ENCODE measurements around the gene PPY. TPM values are rescaled to one million over a fixed set of nuclear protein-coding genes. Genes with fewer than 3 reads are reported as not detected.

The PPY gene
- total and polyA plus RNA-seq, 10 of the 15 experiments (the other 5 are each of a cell fraction or from before 2014, with no cell fraction given), result 0.91 TPM; not detected in 9

DNA sequence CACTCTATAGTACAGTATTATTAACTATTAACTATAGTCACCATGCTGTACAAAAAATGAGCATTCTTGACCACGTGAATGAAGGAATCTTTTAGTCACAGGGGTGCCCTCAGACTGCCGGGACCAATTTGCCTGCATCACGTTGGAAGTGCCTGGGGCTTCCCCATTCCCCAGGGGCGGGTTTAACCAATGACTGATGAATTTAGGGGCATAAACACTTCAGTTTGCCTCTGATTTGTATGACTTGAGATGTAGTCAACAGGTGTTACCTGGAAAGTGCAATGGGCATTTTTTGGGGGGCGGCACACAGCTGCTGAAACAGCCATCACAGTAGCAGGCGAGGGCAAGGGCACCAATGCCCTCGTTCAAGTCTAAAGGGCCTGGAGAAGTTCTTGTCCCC lies 20.2 kb upstream of the PPY start:
- FAIRE-seq, result no peak
- H2AFZ ChIP-seq (ENCODE audit: control insufficient read depth, low read depth, low read length), result no peak overlapping the region
- RAD21 ChIA-PET (ENCODE audit: unreplicated experiment), result no interaction called here
- no peak for DNase-seq (ENCODE audit: low read depth, low spot score)
- POLR2A ChIA-PET, result no interaction called here
- H3K9ac ChIP-seq (ENCODE audit: control insufficient read depth, insufficient read depth, low read length), result no peak overlapping the region
- no peaks in the 10 kb centered on the region for H4K20me1 ChIP-seq (ENCODE audit: control insufficient read depth, insufficient read depth)
- CTCF ChIA-PET, result interaction anchor here (1.0 to 2.3 kb wide), 2 partner anchors 19 to 48 kb away, joined by 3 to 7 read pairs; no protein-coding TSS in a partner anchor
- no peaks in the 10 kb centered on the region for H3K4me1 ChIP-seq (ENCODE audit: control insufficient read depth, insufficient read depth, low read length)
- H3K36me3 ChIP-seq (ENCODE audit: control insufficient read depth in 2 of 2, insufficient read depth in 2 of 2, low read length in 1 of 2), result no peaks in the 10 kb centered on the region
- no peaks in the 10 kb centered on the region for H3K79me2 ChIP-seq (ENCODE audit: control insufficient read depth, insufficient read depth, low read length)
- WGBS (ENCODE audit: insufficient coverage, insufficient replicate concordance, low lambda C conversion rate, missing lambda C conversion rate), result 2% methylated on average over 7 of the region's 7 CpGs
- H3K27ac ChIP-seq (ENCODE audit: control insufficient read depth, insufficient read depth), result no peak overlapping the region
- no TSS peak for BruUV-seq (replicated peaks)
- SMC1A ChIA-PET (ENCODE audit: uncharacterized antibody, unreplicated experiment), result no interaction called here
- no peak overlapping the region for H3K4me2 ChIP-seq (ENCODE audit: control insufficient read depth, insufficient read depth)
- in situ Hi-C loops (cut with MboI), result no loop called here
- H3K27me3 ChIP-seq (replicated peaks in 1 of 2; ENCODE audit: control insufficient read depth in 2 of 2, insufficient read depth in 2 of 2, low read length in 1 of 2), result peaks cover 0 to 2% of the 10 kb centered on the region in 2 experiments; a peak in 2 of 4 replicates
- no peak for ATAC-seq
- intact Hi-C loops (cut with micrococcal nuclease; ENCODE audit: unreplicated experiment), result no loop called here
- no peak overlapping the region for H3K4me3 ChIP-seq
- H3K9me3 ChIP-seq (replicated peaks; ENCODE audit: control insufficient read depth, insufficient read depth, low read length), result no peaks in the 10 kb centered on the region
- TF ChIP-seq ASH2L (IDR thresholded peaks at IDR 0.05; ENCODE audit: borderline replicate concordance, low read depth), result no peak
- no peak for TF ChIP-seq NFXL1 (IDR thresholded peaks at IDR 0.05; ENCODE audit: borderline replicate concordance)
- no peak for TF ChIP-seq MTA2 (IDR thresholded peaks at IDR 0.05; ENCODE audit: low read depth)
- TF ChIP-seq SKIL (IDR thresholded peaks at IDR 0.05; ENCODE audit: low read depth, poor library complexity, severe bottlenecking), result no peak
- no peak for TF ChIP-seq SMARCA5 (IDR thresholded peaks at IDR 0.05)
- no peak for TF ChIP-seq RUNX3 (IDR thresholded peaks at IDR 0.05; ENCODE audit: low read length)

- intact Hi-C loops (cut with micrococcal nuclease; ENCODE audit: unreplicated experiment) (no loop called here), in situ Hi-C loops (cut with MboI) (no loop called here)
- Histone ChIP-seq H4K20me1 (ENCODE audit: control insufficient read depth, insufficient read depth) (no peaks in the 10 kb centered on the region), H2AFZ (ENCODE audit: control insufficient read depth, low read depth, low read length) (no peak overlapping the region), H3K9me3 (replicated peaks; ENCODE audit: control insufficient read depth, insufficient read depth, low read length) (no peaks in the 10 kb centered on the region), H3K36me3 (ENCODE audit: control insufficient read depth in 2 of 2, insufficient read depth in 2 of 2, low read length in 1 of 2) (no peaks in the 10 kb centered on the region), H3K79me2 (ENCODE audit: control insufficient read depth, insufficient read depth, low read length) (no peaks in the 10 kb centered on the region), H3K4me2 (ENCODE audit: control insufficient read depth, insufficient read depth) (no peak overlapping the region), H3K4me1 (ENCODE audit: control insufficient read depth, insufficient read depth, low read length) (no peaks in the 10 kb centered on the region), H3K4me3 (no peak overlapping the region), H3K27ac (ENCODE audit: control insufficient read depth, insufficient read depth) (no peak overlapping the region), H3K9ac (ENCODE audit: control insufficient read depth, insufficient read depth, low read length) (no peak overlapping the region), H3K27me3 (replicated peaks in 1 of 2; ENCODE audit: control insufficient read depth in 2 of 2, insufficient read depth in 2 of 2, low read length in 1 of 2) (peaks cover 0 to 2% of the 10 kb centered on the region in 2 experiments; a peak in 2 of 4 replicates)
- WGBS (ENCODE audit: insufficient coverage, insufficient replicate concordance, low lambda C conversion rate, missing lambda C conversion rate), result 73% methylated on average over 2 of the region's 2 CpGs
- RAD21 ChIA-PET (ENCODE audit: unreplicated experiment), result no interaction called here
- ATAC-seq (no peak), FAIRE-seq (no peak), DNase-seq (ENCODE audit: low read depth, low spot score) (no peak)
- SMC1A ChIA-PET (ENCODE audit: uncharacterized antibody, unreplicated experiment), result no interaction called here
- POLR2A ChIA-PET, result interaction anchor here (0.6 kb wide), 1 partner anchor 207 kb away, joined by 3 read pairs; no protein-coding TSS in a partner anchor
- CTCF ChIA-PET, result interaction anchor here (0.6 to 2.3 kb wide), 2 partner anchors 18 to 207 kb away, joined by 3 to 7 read pairs; no protein-coding TSS in a partner anchor
- BruUV-seq (replicated peaks), result no TSS peak
- TF ChIP-seq CBX3 (IDR thresholded peaks at IDR 0.05; ENCODE audit: borderline replicate concordance, low read depth) (no peak), POU2F2 (IDR thresholded peaks at IDR 0.05; ENCODE audit: borderline replicate concordance, low read depth, low read length) (no peak), PAX8 (IDR thresholded peaks at IDR 0.05) (no peak)
- TF ChIP-seq, protein P1, sequence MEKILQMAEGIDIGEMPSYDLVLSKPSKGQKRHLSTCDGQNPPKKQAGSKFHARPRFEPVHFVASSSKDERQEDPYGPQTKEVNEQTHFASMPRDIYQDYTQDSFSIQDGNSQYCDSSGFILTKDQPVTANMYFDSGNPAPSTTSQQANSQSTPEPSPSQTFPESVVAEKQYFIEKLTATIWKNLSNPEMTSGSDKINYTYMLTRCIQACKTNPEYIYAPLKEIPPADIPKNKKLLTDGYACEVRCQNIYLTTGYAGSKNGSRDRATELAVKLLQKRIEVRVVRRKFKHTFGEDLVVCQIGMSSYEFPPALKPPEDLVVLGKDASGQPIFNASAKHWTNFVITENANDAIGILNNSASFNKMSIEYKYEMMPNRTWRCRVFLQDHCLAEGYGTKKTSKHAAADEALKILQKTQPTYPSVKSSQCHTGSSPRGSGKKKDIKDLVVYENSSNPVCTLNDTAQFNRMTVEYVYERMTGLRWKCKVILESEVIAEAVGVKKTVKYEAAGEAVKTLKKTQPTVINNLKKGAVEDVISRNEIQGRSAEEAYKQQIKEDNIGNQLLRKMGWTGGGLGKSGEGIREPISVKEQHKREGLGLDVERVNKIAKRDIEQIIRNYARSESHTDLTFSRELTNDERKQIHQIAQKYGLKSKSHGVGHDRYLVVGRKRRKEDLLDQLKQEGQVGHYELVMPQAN (conservative IDR thresholded peaks at IDR 0.05), result no peak
- TF ChIP-seq, protein P2, sequence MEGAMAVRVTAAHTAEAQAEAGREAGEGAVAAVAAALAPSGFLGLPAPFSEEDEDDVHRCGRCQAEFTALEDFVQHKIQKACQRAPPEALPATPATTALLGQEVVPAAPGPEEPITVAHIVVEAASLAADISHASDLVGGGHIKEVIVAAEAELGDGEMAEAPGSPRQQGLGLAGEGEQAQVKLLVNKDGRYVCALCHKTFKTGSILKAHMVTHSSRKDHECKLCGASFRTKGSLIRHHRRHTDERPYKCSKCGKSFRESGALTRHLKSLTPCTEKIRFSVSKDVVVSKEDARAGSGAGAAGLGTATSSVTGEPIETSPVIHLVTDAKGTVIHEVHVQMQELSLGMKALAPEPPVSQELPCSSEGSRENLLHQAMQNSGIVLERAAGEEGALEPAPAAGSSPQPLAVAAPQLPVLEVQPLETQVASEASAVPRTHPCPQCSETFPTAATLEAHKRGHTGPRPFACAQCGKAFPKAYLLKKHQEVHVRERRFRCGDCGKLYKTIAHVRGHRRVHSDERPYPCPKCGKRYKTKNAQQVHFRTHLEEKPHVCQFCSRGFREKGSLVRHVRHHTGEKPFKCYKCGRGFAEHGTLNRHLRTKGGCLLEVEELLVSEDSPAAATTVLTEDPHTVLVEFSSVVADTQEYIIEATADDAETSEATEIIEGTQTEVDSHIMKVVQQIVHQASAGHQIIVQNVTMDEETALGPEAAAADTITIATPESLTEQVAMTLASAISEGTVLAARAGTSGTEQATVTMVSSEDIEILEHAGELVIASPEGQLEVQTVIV (IDR thresholded peaks at IDR 0.05; ENCODE audit: borderline replicate concordance, partially characterized antibody), result no peak
These were observed 19.7 kb upstream of the PPY start for GRCh38 chr17:43961954-43962353.
